H9 (cell line): ENCODE measurements around the gene IRF7. TPM values are rescaled to one million over a fixed set of nuclear protein-coding genes. Genes with fewer than 3 reads are reported as not detected.
A peak's percentile ranks its signal among the peaks of the same experiment; 100 is the strongest.

Experiments used
- DNase-seq: peaks from one replicate; pipeline ENCODE4 v3.0.0-alpha.2; 2017
- H2AFZ ChIP-seq: one replicate; pipeline ENCODE4 v1.6.1; 2013; ENCODE audit warnings: mild to moderate bottlenecking, low read length, control low read depth, moderate library complexity
- H2AK5ac ChIP-seq: 2 replicates; pipeline ENCODE4 v1.6.1; 2013; ENCODE audit warnings: low read length, control low read depth, mixed read lengths; ENCODE audit not compliant: insufficient read length
- H2BK120ac ChIP-seq: one replicate; pipeline ENCODE4 v1.6.1; 2013; ENCODE audit warnings: low read depth, mild to moderate bottlenecking, low read length, control low read depth, inconsistent platforms; ENCODE audit not compliant: poor library complexity, severe bottlenecking
- H2BK12ac ChIP-seq: 2 replicates; pipeline ENCODE4 v1.6.1; 2013; ENCODE audit warnings: low read length, control low read depth, mixed read lengths, low read depth; ENCODE audit not compliant: insufficient read length
- H2BK15ac ChIP-seq: 2 replicates; pipeline ENCODE4 v1.6.1; 2013; ENCODE audit warnings: low read depth, low read length, control low read depth
- H2BK20ac ChIP-seq: one replicate; pipeline ENCODE4 v1.6.1; 2013; ENCODE audit warnings: low read depth, mild to moderate bottlenecking, low read length, control low read depth, inconsistent platforms; ENCODE audit not compliant: poor library complexity, severe bottlenecking
- H2BK5ac ChIP-seq: 2 replicates; pipeline ENCODE4 v1.6.1; 2013; ENCODE audit warnings: low read length, control low read depth, mixed read lengths; ENCODE audit not compliant: insufficient read length
- H3K14ac ChIP-seq: 2 replicates; pipeline ENCODE4 v1.6.1; 2013; ENCODE audit warnings: low read length, control low read depth; ENCODE audit not compliant: insufficient read depth
- H3K18ac ChIP-seq: 2 replicates; pipeline ENCODE4 v1.6.1; 2013; ENCODE audit warnings: low read depth, mild to moderate bottlenecking, mixed read lengths, low read length, control low read depth; ENCODE audit not compliant: insufficient read length
- H3K23ac ChIP-seq: 2 replicates; pipeline ENCODE4 v1.6.1; 2013; ENCODE audit warnings: low read length, control low read depth, mixed read lengths, low read depth; ENCODE audit not compliant: insufficient read length
- H3K23me2 ChIP-seq: 2 replicates; pipeline ENCODE4 v1.6.1; 2013; ENCODE audit warnings: low read depth, mild to moderate bottlenecking, mixed read lengths, low read length, control low read depth; ENCODE audit not compliant: insufficient read length, poor library complexity, severe bottlenecking
- H3K27ac ChIP-seq: 2 replicates; pipeline ENCODE4 v1.5.1; 2013; ENCODE audit warnings: low read length, control low read depth, mixed read lengths, low read depth; ENCODE audit not compliant: insufficient read length
- H3K27me3 ChIP-seq: 2 replicates; pipeline ENCODE4 v1.6.1; 2013; ENCODE audit warnings: low read length, control low read depth, inconsistent platforms; ENCODE audit not compliant: insufficient read depth
- H3K4ac ChIP-seq: 2 replicates; pipeline ENCODE4 v1.6.1; 2013; ENCODE audit warnings: low read depth, mild to moderate bottlenecking, control low read depth, inconsistent platforms, low read length, moderate library complexity
- H3K4me1 ChIP-seq: 2 replicates; pipeline ENCODE4 v1.6.1; 2013; ENCODE audit warnings: low read length, control low read depth, inconsistent platforms; ENCODE audit not compliant: insufficient read depth
- H3K4me2 ChIP-seq: 2 replicates; pipeline ENCODE4 v1.6.1; 2013; ENCODE audit warnings: low read length, control low read depth, mixed read lengths; ENCODE audit not compliant: insufficient read length, insufficient read depth
- H3K56ac ChIP-seq: 2 replicates; pipeline ENCODE4 v1.6.1; 2013; ENCODE audit warnings: low read depth, mild to moderate bottlenecking, mixed read lengths, low read length, control low read depth; ENCODE audit not compliant: insufficient read length
- H3K79me1 ChIP-seq: 2 replicates; pipeline ENCODE4 v1.6.1; 2013; ENCODE audit warnings: low read depth, mild to moderate bottlenecking, moderate library complexity, low read length, control low read depth, inconsistent platforms; ENCODE audit not compliant: insufficient read depth, poor library complexity, severe bottlenecking
- H3K79me2 ChIP-seq: 2 replicates; pipeline ENCODE4 v1.6.1; 2013; ENCODE audit warnings: low read length, control low read depth, inconsistent platforms; ENCODE audit not compliant: insufficient read depth
- H3K9ac ChIP-seq: 2 replicates; pipeline ENCODE4 v1.6.1; 2013; ENCODE audit warnings: low read length, control low read depth, mixed read lengths; ENCODE audit not compliant: insufficient read length; ENCODE audit errors: extremely low read depth
- H3K9me3 ChIP-seq: one replicate; pipeline ENCODE4 v1.6.1; 2013; ENCODE audit warnings: low read depth, low read length, inconsistent platforms; ENCODE audit not compliant: control insufficient read depth
- H3T11ph ChIP-seq: one replicate; pipeline ENCODE4 v1.6.1; 2013; ENCODE audit warnings: mild to moderate bottlenecking, low read length, control low read depth, inconsistent platforms
- H4K20me1 ChIP-seq: one replicate; pipeline ENCODE4 v1.6.1; 2013; ENCODE audit not compliant: control insufficient read depth, insufficient read length, insufficient read depth
- H4K5ac ChIP-seq: 2 replicates; pipeline ENCODE4 v1.6.1; 2013; ENCODE audit warnings: low read depth, mild to moderate bottlenecking, mixed read lengths, low read length, control low read depth; ENCODE audit not compliant: insufficient read length
- H4K8ac ChIP-seq: replicated peaks from 2 replicates; pipeline ENCODE4 v1.6.1; 2013; ENCODE audit warnings: low read length, control low read depth, mixed read lengths, low read depth; ENCODE audit not compliant: insufficient read length
- H4K91ac ChIP-seq: 2 replicates; pipeline ENCODE4 v1.6.1; 2013; ENCODE audit warnings: low read depth, mild to moderate bottlenecking, moderate library complexity, mixed read lengths, low read length, control low read depth; ENCODE audit not compliant: insufficient read length
- H3K27ac Mint-ChIP-seq, 3 experiments: 2 replicates in 2 of 3; 3 replicates in 1 of 3; pipeline ENCODE4 v1.8.0; 2020 to 2021; ENCODE audit warnings: mixed read lengths in 3 of 3, mild to moderate bottlenecking in 1 of 3, moderate library complexity in 1 of 3
- H3K27me3 Mint-ChIP-seq: 2 replicates; pipeline ENCODE4 v1.8.0; 2021; ENCODE audit warnings: low read depth, mild to moderate bottlenecking, moderate library complexity, mixed read lengths
- H3K36me3 Mint-ChIP-seq, 3 experiments: 2 replicates in 2 of 3; 3 replicates in 1 of 3; pipeline ENCODE4 v1.8.0; 2020 to 2021; ENCODE audit warnings: low read depth in 3 of 3, mixed read lengths in 3 of 3; ENCODE audit not compliant: insufficient read depth in 1 of 3
- H3K4me1 Mint-ChIP-seq, 2 experiments: 2 replicates each; pipeline ENCODE4 v1.8.0; 2020; ENCODE audit warnings: mixed read lengths in 2 of 2
- H3K4me3 Mint-ChIP-seq, 2 experiments: 2 replicates in 1 of 2; 3 replicates in 1 of 2; pipeline ENCODE4 v1.8.0; 2020 to 2021; ENCODE audit warnings: mild to moderate bottlenecking in 2 of 2, mixed read lengths in 2 of 2, moderate library complexity in 1 of 2
- H3K9me3 Mint-ChIP-seq, 2 experiments: 2 replicates in 1 of 2; 3 replicates in 1 of 2; pipeline ENCODE4 v1.8.0; 2020; ENCODE audit warnings: mild to moderate bottlenecking in 2 of 2, mixed read lengths in 2 of 2, moderate library complexity in 1 of 2
- CTCF ChIP-seq: fragments of 200-600 bp; sonication (generic); conservative IDR thresholded peaks from 3 replicates; pipeline ENCODE4 v1.8.0; 2021; ENCODE audit warnings: antibody characterized with exemption, mild to moderate bottlenecking
- WGBS: extraction: QIAGEN DNeasy Blood & Tissue Kit; methylation state at CpG from one replicate; pipeline ENCODE4 v1.1.7; 2013; ENCODE audit warnings: missing lambda C conversion rate, low lambda C conversion rate, mixed read lengths; ENCODE audit not compliant: insufficient read length; ENCODE audit errors: extremely low coverage; 5-methylcytosine and 5-hydroxymethylcytosine counted together
- total RNA-seq: library from RNA; stranded (reverse); gene quantifications from 2 replicates; pipeline ENCODE4 v1.2.1, GENCODE V29; 2021

IRF7 gene
- total RNA-seq, 1 experiment from 2014 or later = 9.8 TPM

DNA sequence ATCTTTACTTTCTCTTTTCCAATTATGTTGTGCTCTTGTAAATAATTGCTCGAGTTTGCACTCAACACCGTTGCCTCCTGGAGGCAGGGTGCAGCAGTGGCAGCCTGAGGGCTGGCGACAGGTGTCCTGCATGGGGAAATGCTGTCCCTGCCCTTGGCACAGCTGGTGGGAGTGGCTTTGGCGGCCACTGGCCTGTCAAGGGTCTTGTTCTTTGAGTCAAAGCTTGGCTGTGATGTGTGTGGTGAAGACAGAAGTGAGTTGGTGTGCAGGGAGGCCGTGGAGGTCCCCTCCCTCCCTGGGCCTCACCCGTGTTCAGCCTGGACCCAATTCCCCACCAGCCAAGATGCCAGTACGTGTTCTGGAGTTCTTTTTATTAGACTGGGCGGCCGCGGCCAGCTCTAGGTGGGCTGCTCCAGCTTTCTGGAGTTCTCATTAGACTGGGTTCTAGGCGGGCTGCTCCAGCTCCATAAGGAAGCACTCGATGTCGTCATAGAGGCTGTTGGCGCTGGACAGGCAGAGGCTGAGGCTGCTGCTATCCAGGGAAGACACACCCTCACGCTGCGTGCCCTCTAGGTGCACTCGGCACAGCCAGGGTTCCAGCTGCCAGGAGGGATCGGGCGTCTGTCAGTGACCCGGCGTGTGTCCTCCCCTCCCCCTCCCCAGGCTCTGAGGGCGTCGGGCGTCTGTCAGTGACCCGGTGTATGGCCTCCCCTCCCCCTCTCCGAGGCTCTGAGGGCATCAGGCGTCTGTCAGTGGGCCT lies 3.4 kb downstream of the IRF7 start:
- H3K4ac ChIP-seq = no peak overlapping the region
- H3K9me3 ChIP-seq = no peaks in the 10 kb centered on the region
- Mint-ChIP-seq H3K36me3 (peaks cover 10 to 42% (median 41%) of the 10 kb centered on the region in 3 experiments; a peak in 6 of 7 replicates), H3K9me3 (no peaks in the 10 kb centered on the region), H3K4me1 (peaks cover 4 to 6% of the 10 kb centered on the region in 2 experiments; a peak in 3 of 4 replicates), H3K27me3 (no peaks in the 10 kb centered on the region), H3K4me3 (peak overlapping the region in 1 of 2 experiments; percentile 52; a peak in 1 of 5 replicates), H3K27ac (peak overlapping the region in 2 of 3 experiments; percentile 71 to 90; a peak in 5 of 7 replicates)
- H3K4me2 ChIP-seq = no peak overlapping the region
- H2BK5ac ChIP-seq = no peak overlapping the region
- H3K14ac ChIP-seq = no peak overlapping the region
- no peak overlapping the region for H3K27ac ChIP-seq
- no peak overlapping the region for H3K56ac ChIP-seq
- H4K8ac ChIP-seq = no peak overlapping the region
- peaks cover 4% of the 10 kb centered on the region for H3K23me2 ChIP-seq
- no peak overlapping the region for H2BK20ac ChIP-seq
- no peak overlapping the region for H2BK15ac ChIP-seq
- H4K91ac ChIP-seq = no peak overlapping the region
- peak; percentile 68 for DNase-seq
- no peaks in the 10 kb centered on the region for H4K20me1 ChIP-seq
- H2AK5ac ChIP-seq = no peak overlapping the region
- H3K9ac ChIP-seq = no peak overlapping the region
- H2BK12ac ChIP-seq = no peak overlapping the region
- H3K79me1 ChIP-seq = no peaks in the 10 kb centered on the region
- no peak overlapping the region for H2AFZ ChIP-seq
- no peaks in the 10 kb centered on the region for H3K79me2 ChIP-seq
- no peak overlapping the region for H4K5ac ChIP-seq
- no peak overlapping the region for H3T11ph ChIP-seq
- H3K4me1 ChIP-seq = no peaks in the 10 kb centered on the region
- peak; percentile 49 for TF ChIP-seq CTCF
- no peaks in the 10 kb centered on the region for H3K27me3 ChIP-seq
- no peak overlapping the region for H3K23ac ChIP-seq
- no peak overlapping the region for H3K18ac ChIP-seq
- no peak overlapping the region for H2BK120ac ChIP-seq
- WGBS = no CpG with 5 or more reads among the region's 27 CpGs
